Measurements from ENCODE around the gene ZMYM5. TPM values are rescaled to one million over a fixed set of nuclear protein-coding genes. Genes with fewer than 3 reads are reported as not detected.
A peak's percentile ranks its signal among the peaks of the same experiment; 100 is the strongest.
"Not testable (repeated sequence)": the region's sequence is repeated elsewhere in the genome, so short reads cannot be mapped to it uniquely, and the experiment has no call there.

The ZMYM5 gene
- 1 to 10 TPM; 6.8 to 9.3 (median 8.6) TPM for total RNA-seq (2021; fragmentation: NEBNext Ultra II Directional; extraction: Animal tissue kit (Norgen Biotek cat#: 25700))
- long read RNA-seq, partial matches to known transcripts = 2 of 14 reads
- long read RNA-seq, other reads (novel, unspliced or antisense) = 4 of 14 reads

DNA sequence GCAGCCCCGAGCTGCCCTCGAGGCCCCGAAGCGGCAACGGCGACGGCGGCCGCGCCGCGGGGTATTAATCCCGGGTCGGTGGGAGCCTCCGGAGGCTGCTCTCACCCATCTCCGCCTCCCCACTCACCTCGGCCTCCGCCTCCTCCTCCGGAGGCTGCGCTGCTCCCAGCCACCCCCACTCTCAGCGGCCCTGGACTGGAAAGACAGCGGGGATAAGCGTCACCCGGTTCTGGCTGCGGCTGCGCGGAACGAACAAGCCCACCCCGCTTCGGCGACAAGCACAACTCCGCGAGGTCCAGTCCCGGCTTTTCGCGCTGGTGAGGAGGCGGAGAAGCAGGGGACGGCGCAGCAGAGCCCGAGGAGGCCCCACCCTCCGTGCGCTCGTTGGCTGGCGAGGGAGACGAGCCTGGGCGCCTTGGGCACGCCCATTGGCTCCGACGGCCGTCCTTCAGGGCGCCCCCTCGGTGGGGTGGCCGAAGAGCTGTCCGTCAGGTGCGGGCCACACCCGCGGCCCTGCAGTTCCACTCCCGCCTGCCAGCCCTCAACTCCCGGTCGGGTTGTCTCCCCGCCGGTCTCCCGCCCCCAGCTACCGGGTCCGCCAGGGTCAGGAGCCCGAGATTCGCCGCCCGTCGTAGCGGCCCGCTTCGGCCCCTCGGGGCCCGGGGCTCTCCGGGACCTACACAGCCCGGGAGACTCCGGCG is at the start of gene ZMYM5:
ZMYM5 (minus strand) TSS at position 327 of the 701 bp plus-strand sequence. CDS start 11,469 bp downstream, outside the sequence.
- Mint-ChIP-seq H3K36me3 (ENCODE audit: low read depth) (peaks cover 13% of the 10 kb centered on the region; the same call in 1 of the 2 replicates), H3K9me3 (no peaks in the 10 kb centered on the region), H3K27me3 (ENCODE audit: insufficient read depth) (no peaks in the 10 kb centered on the region; the same call in 1 of the 2 replicates), H3K4me1 (ENCODE audit: low read depth) (peaks cover 24% of the 10 kb centered on the region), H3K27ac (peak within 1 kb of the TSS; percentile 94), H3K4me3 (peak within 1 kb of the TSS; percentile 89)
- DNase-seq = peak; percentile 99
- TF ChIP-seq, protein P1, sequence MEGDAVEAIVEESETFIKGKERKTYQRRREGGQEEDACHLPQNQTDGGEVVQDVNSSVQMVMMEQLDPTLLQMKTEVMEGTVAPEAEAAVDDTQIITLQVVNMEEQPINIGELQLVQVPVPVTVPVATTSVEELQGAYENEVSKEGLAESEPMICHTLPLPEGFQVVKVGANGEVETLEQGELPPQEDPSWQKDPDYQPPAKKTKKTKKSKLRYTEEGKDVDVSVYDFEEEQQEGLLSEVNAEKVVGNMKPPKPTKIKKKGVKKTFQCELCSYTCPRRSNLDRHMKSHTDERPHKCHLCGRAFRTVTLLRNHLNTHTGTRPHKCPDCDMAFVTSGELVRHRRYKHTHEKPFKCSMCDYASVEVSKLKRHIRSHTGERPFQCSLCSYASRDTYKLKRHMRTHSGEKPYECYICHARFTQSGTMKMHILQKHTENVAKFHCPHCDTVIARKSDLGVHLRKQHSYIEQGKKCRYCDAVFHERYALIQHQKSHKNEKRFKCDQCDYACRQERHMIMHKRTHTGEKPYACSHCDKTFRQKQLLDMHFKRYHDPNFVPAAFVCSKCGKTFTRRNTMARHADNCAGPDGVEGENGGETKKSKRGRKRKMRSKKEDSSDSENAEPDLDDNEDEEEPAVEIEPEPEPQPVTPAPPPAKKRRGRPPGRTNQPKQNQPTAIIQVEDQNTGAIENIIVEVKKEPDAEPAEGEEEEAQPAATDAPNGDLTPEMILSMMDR (IDR thresholded peaks at IDR 0.05) = no peak

DNA sequence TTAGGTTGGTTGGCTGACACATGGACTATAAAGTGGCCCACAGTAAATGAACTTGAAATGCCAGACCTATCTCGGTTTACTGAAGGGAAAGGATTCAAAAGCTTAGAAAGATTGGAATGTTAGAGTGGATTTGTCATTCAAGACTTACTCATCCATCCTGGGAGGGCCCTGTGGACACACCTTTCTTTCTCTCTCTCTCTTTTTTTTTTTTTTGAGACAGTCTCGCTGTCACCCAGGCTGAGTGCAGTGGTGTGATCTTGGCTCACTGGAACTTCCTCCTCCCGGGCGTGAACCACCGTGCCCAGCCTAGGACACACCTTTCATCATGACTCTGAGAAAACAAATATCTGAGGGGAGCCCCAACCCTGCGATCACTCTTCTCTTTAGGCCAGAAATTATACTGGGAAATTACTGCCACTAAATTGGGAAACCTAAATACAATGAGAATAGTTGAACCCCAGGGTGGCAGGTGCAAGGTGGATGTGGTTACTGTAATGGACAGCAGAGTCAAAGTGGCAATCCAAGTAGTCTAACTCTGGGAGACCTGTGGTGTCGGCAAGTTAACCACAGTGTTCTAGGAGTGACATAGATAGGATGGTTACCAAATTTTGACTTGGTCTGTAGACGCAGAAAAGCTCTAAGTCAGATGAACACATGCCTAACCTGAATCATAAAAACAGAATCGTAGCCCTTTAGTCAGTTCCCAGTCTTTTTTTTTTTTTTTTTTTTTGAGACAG is 47.1 kb upstream of the ZMYM5 start:
- Mint-ChIP-seq H3K4me1 (ENCODE audit: low read depth) (peaks cover 14% of the 10 kb centered on the region), H3K27me3 (ENCODE audit: insufficient read depth) (peaks cover 9% of the 10 kb centered on the region), H3K27ac (no peak overlapping the region), H3K36me3 (ENCODE audit: low read depth) (no peaks in the 10 kb centered on the region), H3K9me3 (no peaks in the 10 kb centered on the region), H3K4me3 (no peak overlapping the region)
- DNase-seq = peak; percentile 46
- TF ChIP-seq, protein P1 (IDR thresholded peaks at IDR 0.05) = no peak

DNA sequence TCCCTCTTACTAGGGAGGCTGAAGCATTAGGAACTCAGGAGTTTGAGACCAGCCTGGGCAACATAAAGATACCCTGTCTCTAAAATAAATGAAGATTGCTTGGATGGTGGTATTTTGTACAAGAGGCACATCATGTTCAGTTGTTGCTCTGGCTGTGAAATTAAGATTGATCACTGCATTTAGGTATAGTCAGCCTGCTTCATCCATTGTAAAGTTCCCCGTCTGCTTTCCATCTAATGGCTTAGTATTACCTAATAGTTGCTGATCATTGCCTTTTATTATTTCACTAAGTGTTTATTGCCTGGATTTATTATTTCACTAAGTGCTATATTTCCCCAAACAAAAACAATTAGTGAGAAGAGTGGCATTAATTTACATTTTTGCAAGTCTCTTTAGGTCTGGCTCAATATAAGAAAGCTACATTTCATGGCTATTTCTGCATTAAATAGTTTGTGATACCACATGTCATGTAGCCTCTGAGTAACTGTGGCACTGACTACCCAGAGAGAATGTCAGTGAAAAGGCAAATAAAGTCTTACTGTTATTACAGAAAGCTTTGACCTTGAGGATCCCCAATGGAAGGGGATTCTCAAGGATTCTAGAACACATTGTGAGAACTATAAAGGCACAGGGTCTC is 45.0 kb upstream of the ZMYM5 start:
- Mint-ChIP-seq H3K4me1 (ENCODE audit: low read depth) (peaks cover 14% of the 10 kb centered on the region), H3K9me3 (no peaks in the 10 kb centered on the region), H3K27me3 (ENCODE audit: insufficient read depth) (peaks cover 9% of the 10 kb centered on the region), H3K27ac (no peak overlapping the region), H3K4me3 (no peak overlapping the region), H3K36me3 (ENCODE audit: low read depth) (no peaks in the 10 kb centered on the region)
- TF ChIP-seq, protein P1 (IDR thresholded peaks at IDR 0.05) = no peak
- no peak for DNase-seq

DNA sequence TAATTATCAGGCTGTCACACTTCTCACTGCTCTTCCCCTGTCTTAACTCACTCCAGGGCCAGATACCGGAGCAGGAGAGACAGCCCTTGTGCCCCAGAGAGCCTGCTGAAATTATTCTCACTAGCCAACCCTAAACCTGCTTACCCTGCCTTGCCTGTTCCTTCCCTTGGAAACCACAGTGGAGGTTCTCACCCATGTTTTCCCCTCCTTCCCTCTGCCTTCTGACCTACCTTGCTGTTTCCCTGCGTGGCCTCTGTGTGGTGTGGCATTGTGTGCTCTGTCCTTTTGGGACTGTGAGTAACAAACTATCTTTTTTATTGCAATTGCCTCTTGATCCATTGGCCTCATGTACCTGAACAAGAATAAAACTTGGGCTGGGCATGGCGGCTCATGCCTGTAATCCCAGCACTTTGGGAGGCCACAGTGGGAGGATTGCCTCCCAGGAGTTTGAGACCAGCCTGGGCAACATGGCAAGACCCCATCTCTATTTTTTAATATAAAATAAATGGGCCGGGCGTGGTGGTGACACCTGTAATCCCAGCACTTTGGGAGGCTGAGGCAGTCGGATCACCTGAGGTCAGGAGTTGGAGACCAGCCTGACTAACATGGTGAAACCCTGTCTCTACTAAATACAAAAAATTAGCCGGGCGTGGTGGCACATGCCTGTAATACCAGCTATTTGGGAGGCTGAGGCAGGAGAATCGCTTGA is 42.2 kb upstream of the ZMYM5 start:
- not testable (repeated sequence) for DNase-seq; H3K36me3 Mint-ChIP-seq (ENCODE audit: low read depth); H3K4me3 Mint-ChIP-seq; H3K9me3 Mint-ChIP-seq; H3K27me3 Mint-ChIP-seq (ENCODE audit: insufficient read depth); H3K27ac Mint-ChIP-seq
- peaks cover 13% of the 10 kb centered on the region for H3K4me1 Mint-ChIP-seq (ENCODE audit: low read depth)

DNA sequence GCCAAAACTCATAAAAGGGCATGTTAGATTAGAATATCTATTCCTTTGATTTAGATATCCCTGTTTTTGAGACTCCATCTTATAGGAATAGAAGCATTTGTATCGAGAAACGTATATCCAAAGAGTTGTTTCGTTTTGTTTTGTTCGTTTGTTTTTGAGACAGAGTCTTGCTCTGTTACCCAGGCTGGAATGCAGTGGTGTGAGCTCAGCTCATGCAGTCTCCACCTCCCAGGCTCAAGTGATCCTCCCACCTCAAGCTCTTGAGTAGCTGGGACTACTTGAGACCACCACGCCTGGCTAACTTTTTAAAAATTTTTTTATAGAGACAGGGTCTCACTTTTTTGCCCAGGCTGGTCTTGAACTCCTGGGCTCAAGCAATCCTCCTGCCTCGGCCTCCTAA is 26.6 kb upstream of the ZMYM5 start:
- TF ChIP-seq, protein P1 (IDR thresholded peaks at IDR 0.05) = no peak
- Mint-ChIP-seq H3K36me3 (ENCODE audit: low read depth) (no peaks in the 10 kb centered on the region), H3K4me1 (ENCODE audit: low read depth) (no peaks in the 10 kb centered on the region), H3K9me3 (no peaks in the 10 kb centered on the region), H3K27me3 (ENCODE audit: insufficient read depth) (no peaks in the 10 kb centered on the region), H3K27ac (no peak overlapping the region), H3K4me3 (no peak overlapping the region)
- no peak for DNase-seq

Data from HFFc6 (cell line).